ENCODE data around the gene NUP88.
A peak's percentile ranks its signal among the peaks of the same experiment; 100 is the strongest.
"Not testable (repeated sequence)": the region's sequence is repeated elsewhere in the genome, so short reads cannot be mapped to it uniquely, and the experiment has no call there.

NUP88 gene

DNA sequence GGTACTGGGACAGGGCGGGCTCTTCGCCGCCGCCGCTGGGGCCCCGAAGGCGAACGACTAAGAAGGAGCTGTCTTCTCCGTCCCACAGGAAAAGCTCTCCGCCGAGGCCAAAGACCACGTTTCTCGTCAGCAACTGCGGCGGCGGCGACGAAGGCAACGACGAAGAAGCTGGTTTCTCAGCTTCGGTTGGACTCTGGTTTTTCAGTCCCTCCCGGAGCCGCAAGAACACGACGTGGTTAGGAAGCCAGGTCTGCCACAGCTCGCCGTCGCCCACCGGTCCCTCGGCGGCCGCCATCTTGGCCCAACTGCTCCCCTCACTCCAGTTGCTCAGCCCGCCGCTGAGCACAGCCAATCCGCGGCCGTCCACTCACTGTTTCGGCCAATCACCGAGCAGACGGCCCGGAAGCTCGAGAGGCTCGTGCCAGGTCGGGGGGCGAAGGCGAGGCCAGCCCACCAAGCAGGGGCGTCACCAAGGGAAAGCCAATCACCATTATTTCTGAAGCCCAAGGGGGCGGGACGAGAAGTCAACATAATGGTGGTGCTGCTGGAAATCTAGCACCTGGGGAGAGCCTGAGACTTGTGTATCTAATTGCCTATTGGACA is at the start of gene NUP88:
Gene NUP88 (minus strand): TSS at position 307 of the 603 bp plus-strand sequence. CDS start 12 bp downstream, at position 295.
- H3K27ac Mint-ChIP-seq: peak within 1 kb of the TSS; percentile 98

DNA sequence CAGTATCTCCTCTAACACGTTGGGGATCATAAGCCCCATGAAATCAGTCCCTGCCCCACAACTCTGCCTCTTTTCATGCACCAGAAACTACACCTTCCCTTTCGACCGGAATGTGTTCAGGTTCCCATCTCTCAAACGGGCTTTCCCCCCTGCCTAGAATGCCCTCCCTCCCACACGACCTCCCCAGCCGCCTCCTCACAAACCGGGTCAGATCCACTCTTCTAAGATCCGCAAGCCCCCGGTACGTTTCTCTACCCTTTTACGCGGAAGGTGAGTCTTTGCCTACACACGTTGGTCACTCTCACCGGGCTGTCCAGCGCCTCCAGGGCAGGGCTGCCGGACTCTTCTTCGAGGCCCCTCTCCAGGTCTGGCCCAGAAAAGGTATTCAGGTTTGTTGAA is 48.6 kb upstream of the NUP88 start:
- Mint-ChIP-seq H3K36me3 (peaks cover 10 to 31% of the 10 kb centered on the region in 2 donors), H3K4me3 (peak overlapping the region; percentile 82 to 85), H3K9me3 (no peaks in the 10 kb centered on the region), H3K4me1 (peaks cover 29 to 35% of the 10 kb centered on the region in 2 donors), H3K27me3 (no peaks in the 10 kb centered on the region), H3K27ac (peak overlapping the region; percentile 81)
- peak; percentile 4 for DNase-seq
- ATAC-seq (replicated peaks): peak; percentile 23 to 24

More for the DNA sequence above, at the start of gene NUP88:
- Mint-ChIP-seq H3K36me3 (peaks cover 23 to 41% of the 10 kb centered on the region in 2 donors), H3K27me3 (no peaks in the 10 kb centered on the region), H3K9me3 (no peaks in the 10 kb centered on the region), H3K4me3 (peak within 1 kb of the TSS; percentile 93 to 98), H3K4me1 (peaks cover 13 to 32% of the 10 kb centered on the region in 2 donors)
- DNase-seq (peak; percentile 97), ATAC-seq (replicated peaks) (peak; percentile 88 to 91)

DNA sequence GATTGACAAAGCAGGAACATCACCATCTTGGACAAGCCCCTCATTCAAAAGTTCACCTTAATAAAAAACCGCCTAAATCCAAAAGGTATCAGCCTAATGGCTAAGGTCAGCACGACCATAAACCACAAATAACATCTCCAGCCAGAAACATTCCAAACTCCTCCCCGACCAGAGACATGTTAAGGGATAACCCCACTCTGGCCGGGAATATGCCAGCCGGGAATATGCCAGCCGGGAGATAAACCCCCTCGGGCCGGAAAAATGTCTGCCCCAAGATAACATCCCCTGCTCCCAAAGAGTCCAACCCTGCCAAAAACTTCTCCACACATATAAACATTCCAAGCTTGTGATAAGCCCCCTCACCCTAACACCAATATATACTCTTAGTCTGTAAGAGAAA is 48.0 kb upstream of the NUP88 start:
- H3K4me3 Mint-ChIP-seq: peak overlapping the region; percentile 82 to 85
- H3K9me3 Mint-ChIP-seq: no peaks in the 10 kb centered on the region
- no peak for ATAC-seq (replicated peaks)
- DNase-seq: no peak
- H3K4me1 Mint-ChIP-seq: peaks cover 29 to 35% of the 10 kb centered on the region in 2 donors
- H3K27me3 Mint-ChIP-seq: no peaks in the 10 kb centered on the region
- peak overlapping the region; percentile 81 for H3K27ac Mint-ChIP-seq
- H3K36me3 Mint-ChIP-seq: peaks cover 9 to 36% of the 10 kb centered on the region in 2 donors

DNA sequence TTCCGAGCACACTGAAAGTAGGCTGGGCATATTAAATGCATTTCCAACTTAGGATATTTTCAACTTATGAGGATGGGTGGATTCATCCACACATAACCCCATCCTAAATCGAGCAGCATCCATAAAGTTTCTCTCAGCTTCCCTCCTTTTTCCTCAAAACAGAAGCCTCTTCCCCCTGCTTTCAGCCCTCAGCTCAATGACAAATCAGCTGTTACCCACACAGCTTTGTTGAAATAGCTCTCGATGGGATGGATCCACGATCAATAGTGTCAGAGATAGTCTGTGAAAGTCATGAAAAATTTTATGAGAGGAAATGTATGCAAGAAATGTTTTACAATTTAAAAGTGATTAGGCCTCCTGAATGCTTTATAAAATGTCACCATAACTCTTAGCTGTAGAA is 46.8 kb upstream of the NUP88 start:
- H3K27me3 Mint-ChIP-seq: no peaks in the 10 kb centered on the region
- DNase-seq (no peak), ATAC-seq (replicated peaks) (no peak)
- no peaks in the 10 kb centered on the region for H3K9me3 Mint-ChIP-seq
- H3K4me3 Mint-ChIP-seq: no peak overlapping the region
- H3K4me1 Mint-ChIP-seq: peaks cover 31 to 35% of the 10 kb centered on the region in 2 donors
- H3K36me3 Mint-ChIP-seq: peaks cover 12 to 29% of the 10 kb centered on the region in 2 donors
- no peak overlapping the region for H3K27ac Mint-ChIP-seq

DNA sequence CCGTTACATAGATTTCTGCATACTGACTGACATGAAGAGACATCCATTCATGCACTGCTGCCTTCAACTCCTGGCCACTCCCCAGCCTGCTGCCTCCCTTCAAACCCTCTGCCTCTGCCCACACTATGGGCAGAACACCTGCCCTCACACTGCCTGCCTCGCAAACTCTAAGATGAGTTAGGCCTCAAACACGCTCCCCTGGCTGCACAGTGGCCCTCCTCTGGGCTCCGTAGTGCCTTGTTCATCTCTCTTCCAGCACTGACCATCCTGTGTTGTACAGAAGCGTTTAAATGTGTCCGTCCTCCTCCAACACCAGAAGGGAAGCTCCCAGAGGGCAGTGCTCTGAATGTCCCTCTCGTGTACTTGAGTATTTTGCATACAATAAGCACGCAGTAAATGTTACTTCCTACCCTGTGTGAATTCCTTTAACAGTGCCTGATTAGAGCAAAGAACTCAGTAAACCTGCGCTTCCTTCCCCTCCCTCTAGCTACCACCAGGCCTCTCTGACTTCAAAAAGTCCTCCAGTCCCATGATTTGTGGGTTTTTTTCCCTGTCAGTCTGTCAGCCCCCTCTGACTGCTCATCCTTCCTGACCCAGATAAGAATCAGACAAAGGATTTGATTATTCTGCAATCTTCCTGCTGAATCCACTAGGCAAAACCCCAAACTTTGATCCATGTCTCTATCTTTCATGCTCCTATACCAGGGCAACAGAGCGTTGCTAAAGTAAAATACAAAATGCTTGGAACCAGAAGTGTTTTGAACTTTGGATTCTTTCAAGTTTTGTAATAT is 45.5 kb upstream of the NUP88 start:
- no peak for ATAC-seq (replicated peaks)

DNA sequence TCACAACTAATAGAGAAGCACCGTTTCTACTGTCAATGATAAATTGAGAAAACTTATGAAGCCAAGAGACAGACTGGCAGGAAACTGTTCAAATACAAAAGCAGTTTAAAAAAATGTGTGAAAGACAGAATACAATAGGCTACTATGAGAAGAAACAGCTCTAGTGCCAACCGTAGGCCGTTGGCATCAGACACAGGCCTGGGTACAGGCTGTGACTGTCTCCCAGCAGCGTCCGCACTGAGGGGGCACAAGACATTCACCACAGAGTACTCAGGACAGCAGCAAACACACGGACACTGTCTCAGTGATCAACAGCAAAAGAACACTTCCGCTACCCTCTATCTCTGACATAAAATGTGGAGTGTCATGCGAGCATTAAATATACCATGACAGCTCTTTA is 27.3 kb upstream of the NUP88 start:
- no peaks in the 10 kb centered on the region for H3K4me1 Mint-ChIP-seq
- ATAC-seq (replicated peaks): no peak
- no peak for DNase-seq
- no peak overlapping the region for H3K4me3 Mint-ChIP-seq
- no peaks in the 10 kb centered on the region for H3K9me3 Mint-ChIP-seq
- no peaks in the 10 kb centered on the region for H3K27me3 Mint-ChIP-seq
- no peak overlapping the region for H3K27ac Mint-ChIP-seq
- H3K36me3 Mint-ChIP-seq: peaks cover 37 to 61% of the 10 kb centered on the region in 2 donors

More for the DNA sequence above, 45.5 kb upstream of the NUP88 start:
- H3K36me3 Mint-ChIP-seq: peaks cover 21 to 35% of the 10 kb centered on the region in 2 donors
- no peak overlapping the region for H3K27ac Mint-ChIP-seq
- H3K27me3 Mint-ChIP-seq: no peaks in the 10 kb centered on the region
- peaks cover 31 to 35% of the 10 kb centered on the region in 2 donors for H3K4me1 Mint-ChIP-seq
- no peak for DNase-seq
- H3K4me3 Mint-ChIP-seq: no peak overlapping the region
- H3K9me3 Mint-ChIP-seq: no peaks in the 10 kb centered on the region

DNA sequence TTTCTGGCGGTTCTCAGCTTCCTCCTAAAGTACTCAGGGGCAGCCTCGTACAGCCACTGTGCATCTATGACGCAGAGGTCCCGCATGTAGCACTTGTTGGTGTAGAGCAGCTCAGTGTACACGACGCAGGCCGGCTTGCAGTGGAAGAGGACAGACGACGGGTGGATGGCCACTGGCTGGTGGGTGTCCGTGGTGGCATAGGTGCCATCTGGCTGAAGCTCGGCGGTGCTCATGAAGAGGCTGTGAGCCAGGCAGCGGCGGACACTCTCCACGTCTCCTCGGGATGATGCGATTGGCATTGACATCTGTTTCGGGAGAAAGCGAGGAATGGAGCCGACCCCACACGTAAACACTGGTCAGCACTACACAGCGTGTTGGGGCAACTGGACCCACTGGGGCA is 24.7 kb upstream of the NUP88 start:
- Mint-ChIP-seq H3K36me3 (peaks cover 27 to 43% of the 10 kb centered on the region in 2 donors), H3K27ac (no peak overlapping the region), H3K4me1 (peaks cover 8 to 11% of the 10 kb centered on the region in 2 donors), H3K4me3 (no peak overlapping the region), H3K9me3 (no peaks in the 10 kb centered on the region), H3K27me3 (no peaks in the 10 kb centered on the region)
- DNase-seq: no peak
- ATAC-seq (replicated peaks): no peak

DNA sequence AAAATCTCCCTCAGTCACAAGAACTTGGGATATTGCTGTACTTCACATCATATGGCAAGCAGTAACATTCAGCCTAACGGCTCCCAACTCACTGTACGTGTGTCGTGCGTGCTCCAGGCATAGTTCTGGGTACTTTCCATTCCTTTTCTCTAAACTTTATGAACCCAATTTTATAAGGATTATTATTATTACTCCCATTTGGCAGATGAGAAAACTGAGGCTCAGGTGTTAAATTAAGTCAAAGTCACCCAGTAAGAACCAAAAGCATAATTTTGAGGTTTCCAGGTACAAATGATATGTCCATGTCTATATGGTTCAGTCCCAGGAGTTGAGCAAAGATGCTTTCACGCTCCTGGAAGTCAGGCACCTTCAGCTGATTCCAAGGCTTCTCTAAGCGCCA is 24.3 kb upstream of the NUP88 start:
- H3K27ac Mint-ChIP-seq: no peak overlapping the region
- no peaks in the 10 kb centered on the region for H3K9me3 Mint-ChIP-seq
- no peak overlapping the region for H3K4me3 Mint-ChIP-seq
- DNase-seq: no peak
- no peak for ATAC-seq (replicated peaks)
- no peaks in the 10 kb centered on the region for H3K27me3 Mint-ChIP-seq
- H3K4me1 Mint-ChIP-seq: peaks cover 8 to 13% of the 10 kb centered on the region in 2 donors
- peaks cover 25 to 41% of the 10 kb centered on the region in 2 donors for H3K36me3 Mint-ChIP-seq

DNA sequence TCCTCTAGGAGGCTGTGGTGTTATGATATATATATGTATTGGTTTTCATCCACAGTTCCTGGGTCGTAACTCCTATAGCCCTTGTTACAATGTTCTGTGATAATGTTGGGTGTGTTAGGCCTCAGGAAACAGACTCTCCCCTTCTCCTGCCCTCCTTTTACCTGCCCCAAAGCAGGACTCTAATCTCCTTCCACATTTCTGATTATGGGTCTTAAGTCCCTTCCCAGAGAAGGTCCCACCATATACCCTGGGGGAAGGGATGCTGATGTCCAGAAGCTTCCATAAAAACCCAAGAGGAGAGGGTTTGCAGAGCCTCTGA is 19.9 kb upstream of the NUP88 start:
- H3K27me3 Mint-ChIP-seq: no peaks in the 10 kb centered on the region
- peak overlapping the region; percentile 95 for H3K27ac Mint-ChIP-seq
- H3K36me3 Mint-ChIP-seq: peaks cover 31 to 35% of the 10 kb centered on the region in 2 donors
- DNase-seq (no peak), ATAC-seq (replicated peaks) (no peak)
- peak overlapping the region; percentile 81 to 84 for H3K4me3 Mint-ChIP-seq
- peaks cover 17 to 41% of the 10 kb centered on the region in 2 donors for H3K4me1 Mint-ChIP-seq
- no peaks in the 10 kb centered on the region for H3K9me3 Mint-ChIP-seq

DNA sequence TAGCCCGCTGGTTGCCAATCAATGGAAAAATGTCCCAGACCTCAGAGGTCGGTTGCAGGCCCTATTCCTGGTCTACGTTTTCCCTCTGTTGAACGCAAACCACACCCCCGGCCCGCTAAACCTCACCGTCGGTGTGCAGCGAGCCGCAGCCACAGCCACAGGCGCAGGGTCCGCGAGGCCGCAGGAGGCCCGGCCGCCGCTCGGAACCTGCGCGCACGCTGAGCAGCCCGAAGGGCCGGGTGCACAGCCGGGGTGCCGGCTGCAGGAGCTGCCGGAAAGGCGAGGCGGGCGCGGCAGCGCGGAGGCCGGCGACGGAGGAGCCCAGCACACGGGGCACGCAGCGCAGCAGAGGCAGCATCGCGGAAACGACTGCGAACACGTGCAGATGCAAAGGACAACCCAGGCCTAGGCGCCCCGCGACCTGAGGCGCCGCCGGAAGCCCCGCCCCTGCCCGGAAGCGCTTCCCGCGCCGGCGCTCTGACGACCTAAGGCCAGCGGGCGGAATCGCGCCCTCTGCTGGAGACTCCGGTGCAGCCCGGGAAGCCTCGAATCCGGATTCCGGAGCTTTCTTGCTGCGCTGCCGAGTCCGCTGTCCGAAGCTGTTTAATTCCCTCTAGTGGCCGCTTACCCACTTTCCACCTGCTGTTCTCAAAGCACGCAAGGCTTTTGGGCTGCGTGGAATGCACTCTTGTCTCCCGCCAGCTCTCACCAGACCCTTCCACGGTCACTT is 19.4 kb upstream of the NUP88 start, which contains the start of gene C1QBP:
Gene C1QBP (minus strand): TSS at position 440 of the 730 bp plus-strand sequence. CDS start 82 bp downstream, at position 358.
- ATAC-seq (replicated peaks) (peak; percentile 92 to 94), DNase-seq (peak; percentile 89)
- Mint-ChIP-seq H3K4me1 (peaks cover 17 to 41% of the 10 kb centered on the region in 2 donors), H3K36me3 (peaks cover 27 to 34% of the 10 kb centered on the region in 2 donors), H3K27ac (peak within 1 kb of the TSS; percentile 95), H3K4me3 (peak within 1 kb of the TSS; percentile 81 to 84), H3K27me3 (no peaks in the 10 kb centered on the region), H3K9me3 (no peaks in the 10 kb centered on the region)

DNA sequence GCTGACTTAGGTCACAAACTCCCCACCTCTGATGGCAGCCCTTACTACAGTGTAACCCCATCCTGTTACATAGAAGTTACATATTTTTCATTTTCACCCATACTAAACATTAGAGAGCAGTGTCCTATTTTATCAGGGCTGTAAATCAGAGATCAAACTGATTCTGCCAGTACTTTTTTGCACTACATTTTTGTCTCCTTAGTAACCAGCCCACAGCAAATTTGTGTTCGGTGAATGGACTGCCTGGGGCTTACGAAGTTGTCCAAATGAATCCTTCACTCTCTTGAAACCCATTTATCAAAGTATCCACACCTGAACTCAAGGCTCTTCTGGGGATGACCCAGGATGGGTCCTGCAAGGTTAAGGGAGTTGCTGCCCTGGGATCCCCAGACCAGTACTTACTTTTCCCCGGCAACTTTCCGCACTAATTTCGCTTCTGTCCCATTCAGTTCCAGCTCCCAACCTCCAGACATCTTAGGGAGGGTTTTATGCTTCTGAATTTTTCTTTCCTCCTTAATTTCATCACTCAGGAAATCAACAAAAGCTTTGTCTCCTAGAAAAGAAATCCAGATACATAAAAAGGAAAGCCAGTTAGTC is 18.4 kb upstream of the NUP88 start:
- ATAC-seq (replicated peaks) (no peak), DNase-seq (no peak)
- Mint-ChIP-seq H3K9me3 (no peaks in the 10 kb centered on the region), H3K27me3 (no peaks in the 10 kb centered on the region), H3K36me3 (peaks cover 31 to 40% of the 10 kb centered on the region in 2 donors), H3K4me1 (peaks cover 19 to 46% of the 10 kb centered on the region in 2 donors), H3K27ac (peak overlapping the region; percentile 87), H3K4me3 (peak overlapping the region; percentile 81 to 84)

DNA sequence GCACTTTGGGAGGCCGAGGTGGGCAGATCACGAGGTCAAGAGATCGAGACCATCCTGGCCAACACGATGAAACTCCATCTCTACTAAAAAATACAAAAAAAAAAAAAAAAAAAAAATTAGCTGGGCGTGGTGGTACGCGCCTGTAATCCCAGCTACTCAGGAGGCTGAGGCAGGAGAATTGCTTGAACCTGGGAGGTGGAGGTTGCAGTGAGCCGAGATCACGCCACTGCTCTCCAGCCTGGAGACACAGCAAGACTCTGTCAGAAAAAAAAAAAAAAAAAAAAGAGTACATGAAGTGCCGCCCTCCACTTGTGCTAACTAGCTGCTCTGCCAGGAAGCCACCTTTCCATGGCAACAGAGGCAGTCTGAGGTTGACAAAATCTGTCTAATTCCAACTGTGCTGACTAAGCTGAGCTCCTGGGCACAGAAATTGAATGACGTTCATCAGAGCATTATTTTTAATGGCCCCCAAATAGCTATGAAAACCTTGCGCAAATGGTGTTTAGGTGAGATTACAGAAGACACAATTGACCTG is 16.4 kb upstream of the NUP88 start:
- Mint-ChIP-seq H3K36me3 (peaks cover 34 to 51% of the 10 kb centered on the region in 2 donors), H3K4me1 (peaks cover 22 to 48% of the 10 kb centered on the region in 2 donors), H3K27ac (peak overlapping the region; percentile 47), H3K4me3 (peak overlapping the region in 1 of 2 donors; percentile 68)
- ATAC-seq (replicated peaks); H3K9me3 Mint-ChIP-seq; H3K27me3 Mint-ChIP-seq; DNase-seq: not testable (repeated sequence)

DNA sequence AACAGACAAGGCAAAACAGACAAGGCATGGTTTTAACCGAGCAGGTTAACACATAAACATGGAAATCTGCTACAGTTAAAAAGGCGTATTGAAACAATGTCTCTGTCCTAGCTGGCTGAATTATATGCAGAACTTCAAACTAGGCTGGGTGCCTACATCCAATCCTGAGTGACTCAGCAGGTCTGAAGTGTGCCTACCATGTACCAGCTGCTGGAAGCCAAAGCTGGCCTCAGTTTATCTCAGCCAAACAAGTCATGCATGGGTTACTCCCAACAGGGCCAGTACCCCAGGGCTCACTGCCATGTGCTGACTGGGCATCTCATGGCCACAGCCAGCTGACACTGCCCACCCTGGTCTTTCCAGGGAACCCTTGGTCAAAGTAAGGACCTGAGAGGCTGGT is 15.5 kb upstream of the NUP88 start:
- H3K4me1 Mint-ChIP-seq: peaks cover 24 to 49% of the 10 kb centered on the region in 2 donors
- H3K9me3 Mint-ChIP-seq: no peaks in the 10 kb centered on the region
- ATAC-seq (replicated peaks) (no peak), DNase-seq (no peak)
- no peak overlapping the region for H3K4me3 Mint-ChIP-seq
- peak overlapping the region; percentile 62 for H3K27ac Mint-ChIP-seq
- no peaks in the 10 kb centered on the region for H3K27me3 Mint-ChIP-seq
- peaks cover 40 to 56% of the 10 kb centered on the region in 2 donors for H3K36me3 Mint-ChIP-seq

All from stimulated activated naive B cell treated with anti-CD40 and anti-IgM and Interleukin-4, amounts not matched to agents 10 μg/mL and 1 μg/mL and 100 μg/mL, for 72 hours (primary cell).